HG03558 (cell line): ENCODE measurements around the gene DUSP19.

Source experiments
- ATAC-seq: cut with Tn5 transposase; IDR thresholded peaks from one replicate; pipeline ENCODE4 v1.9.1; 2021; ENCODE audit warnings: moderate number of reproducible peaks; ENCODE audit not compliant: unreplicated experiment; ENCODE audit errors: extremely low read depth

The DUSP19 gene

GRCh38 chr2:183063083-183063482 is 15.5 kb upstream of the DUSP19 start:
- no peak for ATAC-seq

- no peak for ATAC-seq
Measured at GRCh38 chr2:183068561-183068960, 10.0 kb upstream of the DUSP19 start.

- ATAC-seq = no peak
Measured at GRCh38 chr2:183069174-183069573, 9.4 kb upstream of the DUSP19 start.

DNA sequence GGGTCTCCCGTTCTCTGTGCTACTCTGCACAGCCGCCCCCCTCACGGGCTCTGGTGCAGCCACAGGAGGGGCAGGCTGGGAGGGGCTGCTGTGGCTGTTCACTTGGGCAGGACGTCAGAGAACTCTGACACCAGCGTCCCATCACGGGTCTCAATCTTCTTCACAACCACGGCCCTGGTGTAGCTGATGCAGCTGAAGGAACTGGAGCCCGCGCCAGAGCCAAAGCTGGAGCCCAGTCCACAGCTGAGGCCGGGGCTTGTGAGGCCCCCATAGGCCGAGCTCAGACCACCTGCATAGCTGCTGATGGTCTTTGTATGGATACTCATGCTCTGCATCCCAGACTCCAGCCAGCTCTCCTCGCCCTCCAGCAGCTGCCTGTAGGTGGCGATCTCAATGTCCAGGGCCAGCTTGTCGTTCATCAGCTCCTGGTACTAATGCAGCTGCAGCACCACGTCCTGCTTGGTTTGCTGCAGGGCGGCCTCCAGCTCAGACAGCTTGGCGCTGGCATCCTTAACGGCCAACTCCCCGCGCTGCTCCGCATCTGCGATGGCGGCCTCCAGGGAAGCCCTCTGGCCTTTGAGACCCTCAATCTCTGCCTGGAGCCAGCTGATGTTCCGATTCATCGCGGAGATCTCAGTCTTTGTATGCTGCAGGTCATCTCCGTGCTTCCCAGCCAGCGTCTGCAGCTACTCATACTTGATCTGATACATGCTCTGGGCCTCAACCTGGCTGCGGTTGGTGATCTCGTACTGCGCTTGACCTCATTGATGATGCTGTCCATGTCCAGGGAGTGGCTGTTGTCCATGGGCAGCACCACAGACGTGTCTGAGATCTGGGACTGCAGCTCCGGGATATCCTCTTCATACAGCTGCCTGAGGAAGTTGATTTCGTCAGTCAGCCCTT is 7.4 kb upstream of the DUSP19 start:
- no peak for ATAC-seq

GRCh38 chr2:183072177-183072576 is 6.4 kb upstream of the DUSP19 start:
- ATAC-seq = no peak

DNA sequence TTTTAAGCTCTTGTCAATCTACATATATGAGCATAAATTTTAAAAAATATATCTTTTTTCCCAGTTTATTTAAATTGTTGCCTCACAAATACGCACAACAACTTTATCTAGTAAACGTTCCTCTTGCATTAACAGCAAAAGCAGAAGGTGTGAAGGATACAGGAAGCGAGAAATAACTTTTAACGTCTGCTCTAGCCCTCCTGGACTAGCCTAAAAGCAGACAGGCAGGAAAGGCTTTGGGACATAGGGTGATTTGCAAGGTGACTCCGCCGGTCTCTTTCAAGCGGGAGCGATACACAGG is 434 bp upstream of the DUSP19 start:
- no peak for ATAC-seq

- ATAC-seq = peak; percentile 5
Measured at GRCh38 chr2:183079139-183079775, 710 bp downstream of the DUSP19 start.

DNA sequence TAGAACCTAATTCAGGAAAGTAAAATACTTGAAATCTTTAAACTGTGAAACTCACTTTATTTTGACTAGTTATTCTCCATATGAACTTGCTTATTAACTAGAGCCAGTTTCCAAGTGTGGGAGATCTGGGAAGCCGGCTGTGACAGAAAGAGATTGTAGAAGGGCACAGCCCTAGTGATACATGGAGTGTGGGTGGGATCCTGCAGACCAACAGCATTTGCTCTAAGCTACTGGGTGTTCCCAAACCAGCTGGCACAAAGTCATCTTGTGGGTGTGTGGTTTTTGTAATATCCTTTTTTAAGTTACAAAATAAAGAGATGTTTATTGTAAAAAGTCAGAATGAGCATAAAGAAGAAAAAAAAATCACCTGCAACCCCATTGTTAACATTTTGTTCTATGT is 3.4 kb downstream of the DUSP19 start:
- ATAC-seq = no peak

GRCh38 chr2:183088061-183088460 is 9.5 kb downstream of the DUSP19 start:
- ATAC-seq = no peak

DNA sequence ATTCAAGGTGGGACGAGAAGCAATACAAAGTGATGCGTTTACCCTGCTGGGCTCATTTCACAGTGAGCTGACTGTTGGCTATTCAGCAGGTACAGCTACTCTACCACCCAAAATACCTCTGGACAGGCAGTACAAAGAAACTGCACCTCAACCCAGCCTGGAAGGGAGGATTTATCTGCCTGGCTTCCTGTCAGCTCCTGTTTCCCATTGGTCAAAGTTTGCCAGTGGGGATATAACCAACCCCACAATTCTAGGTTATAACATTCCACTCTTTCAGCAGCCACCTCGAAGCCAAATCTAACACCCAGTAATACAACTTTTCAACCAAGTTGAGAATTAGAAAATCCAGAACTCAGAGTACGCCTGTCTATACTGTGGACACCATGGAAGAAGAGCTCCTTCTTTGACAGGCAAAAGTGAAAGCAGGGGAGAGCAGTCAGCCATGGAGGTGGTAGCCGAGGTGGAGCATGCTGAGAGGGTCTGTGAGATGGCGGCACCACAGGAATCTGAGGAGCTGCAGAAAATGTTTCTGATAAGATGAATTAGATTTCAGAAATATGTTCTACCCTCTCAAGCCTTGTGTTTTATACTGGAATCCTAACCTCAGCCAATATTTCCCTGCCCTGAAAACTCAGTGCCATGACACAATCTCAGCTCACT is 10.8 kb downstream of the DUSP19 start:
- no peak for ATAC-seq

- ATAC-seq = no peak
Measured at GRCh38 chr2:183091318-183091953, 12.9 kb downstream of the DUSP19 start.

DNA sequence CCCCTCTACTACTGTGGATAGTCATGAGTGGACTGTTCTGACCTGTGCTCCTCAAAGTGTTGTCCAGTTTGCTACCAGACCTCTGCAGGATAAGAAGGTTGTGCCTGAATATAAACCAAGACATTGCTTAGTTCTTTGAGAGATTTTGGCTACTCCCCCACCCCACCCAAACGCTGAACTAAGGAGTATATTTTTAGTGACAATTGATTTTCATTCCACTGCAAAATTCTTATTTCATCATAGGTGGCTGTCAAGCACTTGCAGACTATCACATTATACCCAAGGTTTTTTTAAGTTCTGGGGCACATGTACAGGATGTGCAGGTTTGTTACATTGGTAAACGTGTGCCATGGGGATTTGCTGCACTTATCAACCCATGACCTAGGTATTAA is 13.4 kb downstream of the DUSP19 start:
- ATAC-seq = no peak

DNA sequence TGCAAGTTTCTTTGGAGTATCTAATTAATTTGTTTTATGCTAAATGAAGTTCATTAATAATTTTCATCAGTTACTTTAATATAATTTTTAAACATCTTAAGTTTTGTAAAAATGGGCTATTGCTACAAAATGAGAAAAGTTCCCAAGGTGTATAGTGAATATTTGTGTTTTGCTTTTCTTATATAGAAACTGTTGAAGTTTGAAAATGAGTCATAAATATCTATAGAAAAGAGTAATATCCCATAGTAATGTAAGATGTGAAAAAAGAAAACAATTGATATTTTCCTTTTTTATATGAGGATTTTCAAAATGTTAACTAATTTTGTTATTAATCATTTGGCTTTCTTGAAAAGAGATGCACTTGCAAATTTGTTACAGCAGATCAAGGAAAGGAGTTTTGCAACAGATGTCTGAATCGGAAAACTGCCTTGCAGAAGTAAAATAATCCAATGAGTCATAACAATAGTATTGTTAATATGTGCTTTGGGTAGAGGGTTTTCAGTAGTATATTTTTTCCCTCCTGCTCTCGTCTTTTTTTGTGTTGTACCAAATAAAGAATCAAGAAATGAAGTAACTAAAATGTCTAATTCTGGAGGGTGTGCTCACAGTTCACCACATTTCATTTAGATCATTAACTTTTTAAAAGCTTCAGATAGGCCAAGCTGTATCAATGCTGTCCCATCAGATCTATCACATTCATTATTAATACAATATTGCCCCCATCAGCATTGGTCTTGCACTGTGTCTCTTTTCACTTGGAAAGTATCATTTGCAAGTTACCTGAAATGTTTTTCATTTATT is 15.5 kb downstream of the DUSP19 start:
- ATAC-seq = peak; percentile 81

GRCh38 chr2:183105402-183106134 is 27.0 kb downstream of the DUSP19 start:
- no peak for ATAC-seq

GRCh38 chr2:183112577-183112976 is 34.0 kb downstream of the DUSP19 start:
- no peak for ATAC-seq

DNA sequence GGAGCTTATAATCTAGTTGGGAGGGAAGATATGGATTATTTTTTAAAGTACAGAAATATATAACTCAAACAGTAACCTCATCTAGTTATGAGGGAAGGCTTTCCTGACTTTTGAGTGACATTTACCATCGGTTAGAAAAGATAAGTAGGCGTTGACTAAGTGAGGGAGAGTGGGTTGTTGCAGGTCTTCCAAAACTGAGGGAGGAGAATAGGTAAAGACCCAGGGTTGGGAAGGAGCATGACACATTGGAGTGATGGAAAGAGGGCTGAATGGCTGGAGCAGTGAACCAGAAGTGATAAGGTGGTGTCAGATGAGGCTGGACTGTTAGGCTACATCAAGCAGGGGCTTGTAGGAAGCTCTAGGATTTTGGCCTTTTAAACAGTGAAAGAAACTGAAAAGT is 35.1 kb downstream of the DUSP19 start:
- no peak for ATAC-seq

GRCh38 chr2:183117226-183117625 is 38.7 kb downstream of the DUSP19 start:
- ATAC-seq = no peak

DNA sequence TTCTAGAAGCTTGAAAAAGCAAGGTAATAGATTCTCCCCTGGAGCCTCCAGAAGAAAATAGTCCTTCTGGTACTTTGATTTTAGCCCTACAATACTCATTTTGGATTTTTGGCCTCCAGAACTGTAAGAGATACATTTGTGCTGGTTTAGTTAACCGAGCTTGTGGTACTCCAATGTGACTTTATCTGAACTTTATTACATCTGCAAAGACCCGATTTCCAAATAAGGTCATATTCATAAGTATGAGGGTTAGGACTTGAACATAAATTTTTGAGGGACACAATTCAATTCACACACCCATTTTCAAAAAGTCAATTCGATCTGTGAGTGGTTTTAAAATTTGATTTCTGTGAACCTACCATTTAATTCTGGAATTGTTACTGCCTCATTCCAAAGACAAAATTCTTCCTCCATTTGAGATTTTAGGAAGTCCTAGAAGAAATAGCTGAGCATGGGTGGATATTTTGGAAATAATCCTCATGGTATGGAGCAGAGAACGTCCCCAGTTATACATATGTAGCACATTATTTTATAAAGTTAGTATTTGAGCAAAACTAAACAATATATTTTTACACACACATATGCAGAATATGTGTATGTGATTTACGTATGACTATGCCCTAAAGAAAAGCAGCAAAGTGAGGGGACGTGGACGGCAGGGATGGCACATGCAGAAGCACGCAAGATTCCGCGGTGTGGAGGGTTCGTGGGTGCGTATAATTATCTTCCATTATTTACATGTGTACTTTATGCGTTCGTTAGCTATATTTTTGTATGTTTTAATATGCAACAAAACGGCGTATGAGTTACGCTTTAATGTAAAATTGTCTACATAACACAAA is 44.8 kb downstream of the DUSP19 start:
- no peak for ATAC-seq

GRCh38 chr2:183123959-183124221 is 45.3 kb downstream of the DUSP19 start:
- peak; percentile 10 for ATAC-seq
